DOHH2 (cell line): ENCODE measurements around the gene WNT3A.

Experiments used
- H3F3A ChIP-seq: fragments of 200-600 bp; sonication (generic), shearing (Covaris generic); 2 replicates; pipeline ENCODE4 v1.6.0; 2016; ENCODE audit warnings: antibody characterized with exemption, mild to moderate bottlenecking; ENCODE audit not compliant: control insufficient read depth, insufficient read depth
- H3K27ac ChIP-seq: fragments of 200-600 bp; sonication (generic); 2 replicates; pipeline ENCODE4 v1.5.1; 2014; ENCODE audit warnings: low read depth, mild to moderate bottlenecking, low read length, moderate library complexity
- H3K27me3 ChIP-seq: fragments of 200-600 bp; sonication (generic); 2 replicates; pipeline ENCODE4 v1.6.1; 2014; ENCODE audit warnings: mild to moderate bottlenecking, low read length, mixed read lengths; ENCODE audit not compliant: control insufficient read depth
- H3K36me3 ChIP-seq: fragments of 200-600 bp; sonication (generic); 2 replicates; pipeline ENCODE4 v1.6.1; 2014; ENCODE audit warnings: mild to moderate bottlenecking, low read length, moderate library complexity, mixed read lengths; ENCODE audit not compliant: control insufficient read depth
- H3K4me1 ChIP-seq: fragments of 200-600 bp; sonication (generic); 2 replicates; pipeline ENCODE4 v1.6.1; 2014; ENCODE audit warnings: mild to moderate bottlenecking, low read length, mixed read lengths; ENCODE audit not compliant: control insufficient read depth
- H3K4me2 ChIP-seq: fragments of 200-600 bp; sonication (generic); 2 replicates; pipeline ENCODE4 v1.6.0; 2014; ENCODE audit warnings: mild to moderate bottlenecking, low read length, moderate library complexity
- H3K4me3 ChIP-seq: fragments of 200-600 bp; sonication (generic); 2 replicates; pipeline ENCODE4 v1.5.1; 2014; ENCODE audit warnings: mild to moderate bottlenecking, low read length, mixed read lengths
- H3K79me2 ChIP-seq: fragments of 200-600 bp; sonication (generic); 2 replicates; pipeline ENCODE4 v1.6.1; 2014; ENCODE audit warnings: mild to moderate bottlenecking, low read length, mixed read lengths; ENCODE audit not compliant: control insufficient read depth
- H3K9me2 ChIP-seq: fragments of 200-600 bp; sonication (generic); replicated peaks from 2 replicates; pipeline ENCODE4 v1.6.1; 2014; ENCODE audit warnings: mild to moderate bottlenecking, low read length, mixed read lengths; ENCODE audit not compliant: control insufficient read depth
- H3K9me3 ChIP-seq: fragments of 200-600 bp; sonication (generic); 2 replicates; pipeline ENCODE4 v1.6.1; 2014; ENCODE audit warnings: antibody characterized with exemption, low read length, mixed read lengths; ENCODE audit not compliant: control insufficient read depth, insufficient read depth
- H4K20me1 ChIP-seq: fragments of 200-600 bp; sonication (generic); 2 replicates; pipeline ENCODE4 v1.6.0; 2014; ENCODE audit warnings: low read depth, mild to moderate bottlenecking, antibody characterized with exemption, low read length, moderate library complexity; ENCODE audit not compliant: control insufficient read depth, insufficient read depth
- EZH2phosphoT487 ChIP-seq: fragments of 200-600 bp; sonication (generic); IDR thresholded peaks from 2 replicates; pipeline ENCODE4 v1.6.1; 2017; ENCODE audit warnings: borderline replicate concordance, mild to moderate bottlenecking, antibody characterized with exemption, low read length, moderate library complexity, mixed read lengths
- TF ChIP-seq, protein P1 (sequence below): fragments of 200-600 bp; sonication (generic); IDR thresholded peaks from one replicate; pipeline ENCODE4 v1.5.1; 2014; ENCODE audit warnings: antibody characterized with exemption, mild to moderate bottlenecking, low read depth, low read length; ENCODE audit not compliant: poor library complexity, severe bottlenecking

WNT3A gene

GRCh38 chr1:228096416-228097332 is 89.9 kb downstream of the WNT3A start:
- H4K20me1 ChIP-seq, result peaks cover 11% of the 10 kb centered on the region
- no peaks in the 10 kb centered on the region for H3K9me2 ChIP-seq
- H3K36me3 ChIP-seq, result peaks cover 96% of the 10 kb centered on the region
- no peaks in the 10 kb centered on the region for H3K27me3 ChIP-seq
- H3K4me3 ChIP-seq, result no peak overlapping the region
- H3K79me2 ChIP-seq, result peaks cover 79% of the 10 kb centered on the region
- TF ChIP-seq EZH2phosphoT487, result no peak
- TF ChIP-seq, protein P1, sequence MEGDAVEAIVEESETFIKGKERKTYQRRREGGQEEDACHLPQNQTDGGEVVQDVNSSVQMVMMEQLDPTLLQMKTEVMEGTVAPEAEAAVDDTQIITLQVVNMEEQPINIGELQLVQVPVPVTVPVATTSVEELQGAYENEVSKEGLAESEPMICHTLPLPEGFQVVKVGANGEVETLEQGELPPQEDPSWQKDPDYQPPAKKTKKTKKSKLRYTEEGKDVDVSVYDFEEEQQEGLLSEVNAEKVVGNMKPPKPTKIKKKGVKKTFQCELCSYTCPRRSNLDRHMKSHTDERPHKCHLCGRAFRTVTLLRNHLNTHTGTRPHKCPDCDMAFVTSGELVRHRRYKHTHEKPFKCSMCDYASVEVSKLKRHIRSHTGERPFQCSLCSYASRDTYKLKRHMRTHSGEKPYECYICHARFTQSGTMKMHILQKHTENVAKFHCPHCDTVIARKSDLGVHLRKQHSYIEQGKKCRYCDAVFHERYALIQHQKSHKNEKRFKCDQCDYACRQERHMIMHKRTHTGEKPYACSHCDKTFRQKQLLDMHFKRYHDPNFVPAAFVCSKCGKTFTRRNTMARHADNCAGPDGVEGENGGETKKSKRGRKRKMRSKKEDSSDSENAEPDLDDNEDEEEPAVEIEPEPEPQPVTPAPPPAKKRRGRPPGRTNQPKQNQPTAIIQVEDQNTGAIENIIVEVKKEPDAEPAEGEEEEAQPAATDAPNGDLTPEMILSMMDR, result no peak
- H3F3A ChIP-seq, result peaks cover 20% of the 10 kb centered on the region
- H3K4me2 ChIP-seq, result no peak overlapping the region
- H3K9me3 ChIP-seq, result peaks cover 30% of the 10 kb centered on the region
- peaks cover 9% of the 10 kb centered on the region for H3K4me1 ChIP-seq
- H3K27ac ChIP-seq, result no peak overlapping the region

GRCh38 chr1:228097333-228098081 is 90.7 kb downstream of the WNT3A start:
- Histone ChIP-seq H3K4me2 (no peak overlapping the region), H3K9me2 (no peaks in the 10 kb centered on the region), H3K9me3 (peaks cover 24% of the 10 kb centered on the region), H3K4me1 (peaks cover 11% of the 10 kb centered on the region), H3F3A (peaks cover 23% of the 10 kb centered on the region), H3K27ac (no peak overlapping the region), H4K20me1 (peaks cover 11% of the 10 kb centered on the region), H3K27me3 (no peaks in the 10 kb centered on the region), H3K79me2 (peaks cover 79% of the 10 kb centered on the region), H3K36me3 (peaks cover 90% of the 10 kb centered on the region), H3K4me3 (no peak overlapping the region)
- no peak for TF ChIP-seq EZH2phosphoT487
- TF ChIP-seq, protein P1, result no peak

GRCh38 chr1:228098323-228098931 is 91.6 kb downstream of the WNT3A start:
- H3K79me2 ChIP-seq, result peaks cover 76% of the 10 kb centered on the region
- H3K4me1 ChIP-seq, result peaks cover 12% of the 10 kb centered on the region
- H3K9me3 ChIP-seq, result peaks cover 15% of the 10 kb centered on the region
- H3K36me3 ChIP-seq, result peaks cover 81% of the 10 kb centered on the region
- peaks cover 23% of the 10 kb centered on the region for H3F3A ChIP-seq
- no peaks in the 10 kb centered on the region for H3K9me2 ChIP-seq
- no peak overlapping the region for H3K4me2 ChIP-seq
- no peaks in the 10 kb centered on the region for H3K27me3 ChIP-seq
- no peak overlapping the region for H3K4me3 ChIP-seq
- TF ChIP-seq, protein P1, result no peak
- TF ChIP-seq EZH2phosphoT487, result no peak
- H3K27ac ChIP-seq, result no peak overlapping the region
- H4K20me1 ChIP-seq, result peaks cover 11% of the 10 kb centered on the region
